GM19099 (cell line): ENCODE results near the gene SLC7A8.

Source experiments
- POLR2A ChIP-seq: IDR thresholded peaks from 3 replicates; pipeline ENCODE4 v1.6.1; 2011; ENCODE audit warnings: low read depth; ENCODE audit not compliant: insufficient read length; ENCODE audit errors: extremely low read depth

The SLC7A8 gene

GRCh38 chr14:23168246-23168645 lies 15.2 kb downstream of the SLC7A8 start:
- no peak for TF ChIP-seq POLR2A

GRCh38 chr14:23167116-23167847 lies 16.2 kb downstream of the SLC7A8 start:
- no peak for TF ChIP-seq POLR2A

GRCh38 chr14:23164949-23165348 lies 18.5 kb downstream of the SLC7A8 start:
- no peak for TF ChIP-seq POLR2A

- no peak for TF ChIP-seq POLR2A
Measured at GRCh38 chr14:23164250-23164649, 19.2 kb downstream of the SLC7A8 start.

- TF ChIP-seq POLR2A, result no peak
Measured at GRCh38 chr14:23163830-23164229, 19.6 kb downstream of the SLC7A8 start.

GRCh38 chr14:23162800-23163199 lies 20.7 kb downstream of the SLC7A8 start:
- no peak for TF ChIP-seq POLR2A

- TF ChIP-seq POLR2A, result no peak
Measured at GRCh38 chr14:23162005-23162404, 21.5 kb downstream of the SLC7A8 start.

- no peak for TF ChIP-seq POLR2A
Measured at GRCh38 chr14:23160924-23161522, 22.4 kb downstream of the SLC7A8 start.

- no peak for TF ChIP-seq POLR2A
Measured at GRCh38 chr14:23159532-23159931, 23.9 kb downstream of the SLC7A8 start.

- TF ChIP-seq POLR2A, result no peak
Measured at GRCh38 chr14:23158779-23159178, 24.7 kb downstream of the SLC7A8 start.

GRCh38 chr14:23154964-23155587 lies 28.4 kb downstream of the SLC7A8 start:
- TF ChIP-seq POLR2A, result no peak

- no peak for TF ChIP-seq POLR2A
Measured at GRCh38 chr14:23153851-23154796, 29.3 kb downstream of the SLC7A8 start.

GRCh38 chr14:23151342-23151741 lies 32.1 kb downstream of the SLC7A8 start:
- TF ChIP-seq POLR2A, result no peak

GRCh38 chr14:23149745-23150144 lies 33.7 kb downstream of the SLC7A8 start:
- TF ChIP-seq POLR2A, result no peak
